ENCODE results near the gene ASIP. TPM values are rescaled to one million over a fixed set of nuclear protein-coding genes. Genes with fewer than 3 reads are reported as not detected.

ASIP gene
- total and polyA plus RNA-seq, 7 donors = 0.06 to 0.68 (median 0.40) TPM; not detected in 4

GRCh38 chr20:34290471-34290870, 49.2 kb downstream of the ASIP start:
- 95 to 98% (median 98%) methylated on average over 11 of the region's 11 CpGs for WGBS, 3 donors
- no peak for TF ChIP-seq CTCF (IDR thresholded peaks at IDR 0.05)
- H3K36me3 ChIP-seq (ENCODE audit: insufficient read depth in 1 of 2, low read depth in 1 of 2) = peaks cover 5 to 96% of the 10 kb centered on the region in 2 donors

GRCh38 chr20:34292496-34292895, 51.3 kb downstream of the ASIP start:
- Histone ChIP-seq H3K4me1 (no peaks in the 10 kb centered on the region), H3K27ac (no peak overlapping the region), H3K4me3 (no peak overlapping the region), H3K36me3 (ENCODE audit: insufficient read depth in 1 of 2, low read depth in 1 of 2) (peaks cover 5 to 82% of the 10 kb centered on the region in 2 donors), H3K27me3 (ENCODE audit: insufficient read depth in 3 of 3, low read length in 2 of 3) (no peaks in the 10 kb centered on the region), H3K9me3 (no peaks in the 10 kb centered on the region)
- intact Hi-C loops (cut with DNase I) = no loop called here
- 96 to 100% (median 100%) methylated on average over 3 of the region's 3 CpGs for WGBS, 3 donors
- ATAC-seq (no peak), DNase-seq (no peak)
- TF ChIP-seq CTCF (IDR thresholded peaks at IDR 0.05) = no peak

More at GRCh38 chr20:34290471-34290870, 49.2 kb downstream of the ASIP start:
- ATAC-seq = no peak
- H3K9me3 ChIP-seq = no peaks in the 10 kb centered on the region
- H3K27ac ChIP-seq = no peak overlapping the region
- no peak for DNase-seq
- intact Hi-C loops (cut with DNase I) = no loop called here
- no peaks in the 10 kb centered on the region for H3K27me3 ChIP-seq (ENCODE audit: insufficient read depth in 3 of 3, low read length in 2 of 3)
- no peaks in the 10 kb centered on the region for H3K4me1 ChIP-seq
- H3K4me3 ChIP-seq = no peak overlapping the region

GRCh38 chr20:34293119-34293518, 51.9 kb downstream of the ASIP start:
- WGBS, 3 donors = 86 to 90% (median 87%) methylated on average over 5 of the region's 5 CpGs
- H3K27me3 ChIP-seq (ENCODE audit: insufficient read depth in 3 of 3, low read length in 2 of 3) = no peaks in the 10 kb centered on the region
- DNase-seq (no peak), ATAC-seq (no peak)
- no peak overlapping the region for H3K27ac ChIP-seq
- intact Hi-C loops (cut with DNase I) = no loop called here
- no peak overlapping the region for H3K4me3 ChIP-seq
- H3K4me1 ChIP-seq = no peaks in the 10 kb centered on the region
- no peak for TF ChIP-seq CTCF (IDR thresholded peaks at IDR 0.05)
- no peaks in the 10 kb centered on the region for H3K9me3 ChIP-seq
- H3K36me3 ChIP-seq (ENCODE audit: insufficient read depth in 1 of 2, low read depth in 1 of 2) = peaks cover 5 to 76% of the 10 kb centered on the region in 2 donors

GRCh38 chr20:34293589-34293988, 52.4 kb downstream of the ASIP start:
- ATAC-seq (no peak), DNase-seq (no peak)
- no peaks in the 10 kb centered on the region for H3K4me1 ChIP-seq
- no peak overlapping the region for H3K4me3 ChIP-seq
- no peaks in the 10 kb centered on the region for H3K9me3 ChIP-seq
- H3K27me3 ChIP-seq (ENCODE audit: insufficient read depth in 3 of 3, low read length in 2 of 3) = no peaks in the 10 kb centered on the region
- TF ChIP-seq CTCF (IDR thresholded peaks at IDR 0.05) = no peak
- intact Hi-C loops (cut with DNase I) = no loop called here
- H3K36me3 ChIP-seq (ENCODE audit: insufficient read depth in 1 of 2, low read depth in 1 of 2) = peaks cover 5 to 71% of the 10 kb centered on the region in 2 donors
- 78 to 79% (median 79%) methylated on average over 7 of the region's 7 CpGs for WGBS, 3 donors
- no peak overlapping the region for H3K27ac ChIP-seq

GRCh38 chr20:34294563-34294962, 53.3 kb downstream of the ASIP start:
- Histone ChIP-seq H3K9me3 (no peaks in the 10 kb centered on the region), H3K36me3 (ENCODE audit: insufficient read depth in 1 of 2, low read depth in 1 of 2) (peaks cover 5 to 61% of the 10 kb centered on the region in 2 donors), H3K4me1 (no peaks in the 10 kb centered on the region), H3K4me3 (no peak overlapping the region), H3K27ac (no peak overlapping the region), H3K27me3 (ENCODE audit: insufficient read depth in 3 of 3, low read length in 2 of 3) (no peaks in the 10 kb centered on the region)
- no peak for TF ChIP-seq CTCF (IDR thresholded peaks at IDR 0.05)
- 90 to 94% (median 92%) methylated on average over 7 of the region's 7 CpGs for WGBS, 3 donors
- intact Hi-C loops (cut with DNase I) = no loop called here
- DNase-seq (no peak), ATAC-seq (no peak)
